Spleen (tissue), 11 donors: Measurements from ENCODE around the gene LRR1. TPM values are rescaled to one million over a fixed set of nuclear protein-coding genes. Genes with fewer than 3 reads are reported as not detected.
"Not testable (repeated sequence)": the region's sequence is repeated elsewhere in the genome, so short reads cannot be mapped to it uniquely, and the experiment has no call there.

Experiments used
- DNase-seq: peaks from one replicate; pipeline ENCODE4 v3.0.0-alpha.2; 2020
- H3K27ac ChIP-seq, 8 donors: fragments of 200-600 bp; sonication (generic) in 7 of 8; 1 replicate in 4 of 8; 2 replicates in 4 of 8; pipeline versions ENCODE4 v1.5.0 to v1.8.0; 2016 to 2021; ENCODE audit warnings: inconsistent platforms in 4 of 8, mild to moderate bottlenecking in 4 of 8, moderate library complexity in 1 of 8
- H3K27me3 ChIP-seq, 7 donors: fragments of 200-600 bp; sonication (generic) in 6 of 7; replicated peaks in 1 of 7; 1 replicate in 4 of 7; 2 replicates in 3 of 7; pipeline versions ENCODE4 v1.5.0 to v1.8.0; 2016 to 2021; ENCODE audit warnings: inconsistent platforms in 3 of 7, mild to moderate bottlenecking in 1 of 7
- H3K36me3 ChIP-seq, 6 donors: fragments of 200-600 bp; sonication (generic) in 5 of 6; 1 replicate in 4 of 6; 2 replicates in 2 of 6; pipeline versions ENCODE4 v1.5.0 to v1.8.0; 2016 to 2021; ENCODE audit warnings: inconsistent platforms in 2 of 6
- H3K4me1 ChIP-seq, 6 donors: fragments of 200-600 bp; sonication (generic) in 5 of 6; 1 replicate in 3 of 6; 2 replicates in 3 of 6; pipeline versions ENCODE4 v1.5.0 to v1.8.0; 2016 to 2021; ENCODE audit warnings: inconsistent platforms in 3 of 6
- H3K4me3 ChIP-seq, 8 donors: fragments of 200-600 bp; sonication (generic) in 7 of 8; 1 replicate in 4 of 8; 2 replicates in 4 of 8; pipeline versions ENCODE4 v1.5.0 to v1.8.0; 2016 to 2021; ENCODE audit warnings: inconsistent platforms in 4 of 8, mild to moderate bottlenecking in 4 of 8, moderate library complexity in 2 of 8
- H3K9me3 ChIP-seq, 8 donors: fragments of 200-600 bp; sonication (generic) in 7 of 8; 1 replicate in 4 of 8; 2 replicates in 4 of 8; pipeline versions ENCODE4 v1.5.0 to v1.8.0; 2016 to 2021; ENCODE audit warnings: inconsistent platforms in 4 of 8
- POLR2A ChIP-seq, 3 donors: fragments of 450-650 bp; IDR thresholded peaks; one replicate each; pipeline ENCODE4 v1.5.1; 2017; ENCODE audit warnings: antibody characterized with exemption in 3 of 3, mild to moderate bottlenecking in 1 of 3
- POLR2AphosphoS5 ChIP-seq, 3 donors: sonication (generic); formaldehyde crosslinking; IDR thresholded peaks; one replicate each; pipeline ENCODE4 v1.5.1; 2017; ENCODE audit warnings: antibody characterized with exemption in 3 of 3
- WGBS, 5 donors: extraction: QIAGEN DNeasy Blood & Tissue Kit in 3 of 5; methylation state at CpG; one replicate each; pipeline versions ENCODE4 v1.1.5 to v1.1.7; 2013 to 2018; 5-methylcytosine and 5-hydroxymethylcytosine counted together
- intact Hi-C: fragments of 100-400 bp; cut with DNase I; formaldehyde crosslinking; loops from one replicate; pipeline ENCODE4 v1.15.0; 2023; ENCODE audit warnings: low total_unique reads
- polyA plus RNA-seq, 3 donors: library from polyadenylated mRNA; stranded (reverse); fragments of 200-250 nt; gene quantifications; one replicate each; pipeline ENCODE4 v1.2.1, GENCODE V29; 2013
- total RNA-seq, 7 donors: library from RNA; depleted of rRNA in 3 of 7; stranded (reverse); fragments of >200 nt in 3 of 7; fragmentation: NEBNext Ultra II Directional in 4 of 7; extraction: Animal tissue kit (Norgen Biotek cat#: 25700) in 4 of 7; gene quantifications; one replicate each; pipeline versions ENCODE4 v1.1.0 to v1.2.1, GENCODE V29; 2016 to 2021
- TF ChIP-seq, protein P1 (sequence below), 11 experiments: fragments of 200-600 bp in 7 of 11; fragments of 450-650 bp in 4 of 11; sonication (generic) in 4 of 11; IDR thresholded peaks in 8 of 11; conservative IDR thresholded peaks in 3 of 11; 1 replicate in 7 of 11; 2 replicates in 4 of 11; pipeline versions ENCODE4 v1.4.0 to v1.8.0; 2016 to 2021; ENCODE audit warnings: antibody characterized with exemption in 11 of 11, inconsistent platforms in 4 of 11, mild to moderate bottlenecking in 1 of 11
- donor health status: healthy with polysubstance abuse.
- donor health status: DM: no; HTN: no; CAD: no; lungs with moderate emphysema.
- donor health status: DM: no; HTN: no; CAD: no.
- donor health status: Bipolar disorder and iron deficiency.
- donor health status: healthy.
- donor health status: DM: no; HTN: no; CAD: no.
- donor health status: DM: yes; HTN: yes; CAD: no.

Gene LRR1
- total and polyA plus RNA-seq, 10 donors: 8.8 to 16.5 (median 11.7) TPM

DNA sequence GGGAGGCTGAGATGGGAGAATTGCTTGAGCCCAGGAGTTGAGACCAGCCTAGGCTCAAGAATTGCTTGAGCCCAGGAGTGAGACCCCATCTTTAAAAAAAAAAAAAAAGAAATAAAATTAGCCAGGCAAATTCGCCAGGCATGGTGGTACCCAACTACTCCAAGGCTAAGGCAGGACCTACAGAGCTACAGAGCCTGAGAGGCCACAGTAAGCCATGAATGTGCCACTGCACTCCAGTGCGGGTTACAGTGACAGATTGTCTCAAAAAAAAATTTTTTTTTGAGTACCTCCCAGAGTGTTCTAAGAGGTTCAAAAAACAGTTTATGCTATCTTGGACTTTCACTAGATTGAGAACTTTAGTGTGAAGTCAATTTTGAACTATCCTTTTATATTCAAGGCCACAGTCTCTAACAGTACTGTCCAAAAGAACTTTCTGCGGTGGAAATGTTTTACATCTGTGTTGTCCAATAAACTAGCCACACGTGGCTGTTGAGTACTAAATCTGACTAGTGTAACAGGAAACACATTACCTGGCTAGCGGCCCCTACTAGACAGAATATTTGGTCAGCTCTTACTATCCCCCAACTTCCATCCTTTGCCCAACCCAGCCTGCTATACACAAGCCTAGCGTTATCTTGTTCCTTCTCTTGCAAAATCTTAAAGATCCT is 19.2 kb downstream of the LRR1 start:
- no peak for DNase-seq
- Histone ChIP-seq H3K36me3 (peaks cover 0 to 56% (median 15%) of the 10 kb centered on the region in 6 donors), H3K9me3 (no peaks in the 10 kb centered on the region), H3K4me3 (no peak overlapping the region), H3K27me3 (no peaks in the 10 kb centered on the region), H3K27ac (no peak overlapping the region), H3K4me1 (peaks cover 23 to 56% (median 45%) of the 10 kb centered on the region in 6 donors)
- TF ChIP-seq, protein P1, sequence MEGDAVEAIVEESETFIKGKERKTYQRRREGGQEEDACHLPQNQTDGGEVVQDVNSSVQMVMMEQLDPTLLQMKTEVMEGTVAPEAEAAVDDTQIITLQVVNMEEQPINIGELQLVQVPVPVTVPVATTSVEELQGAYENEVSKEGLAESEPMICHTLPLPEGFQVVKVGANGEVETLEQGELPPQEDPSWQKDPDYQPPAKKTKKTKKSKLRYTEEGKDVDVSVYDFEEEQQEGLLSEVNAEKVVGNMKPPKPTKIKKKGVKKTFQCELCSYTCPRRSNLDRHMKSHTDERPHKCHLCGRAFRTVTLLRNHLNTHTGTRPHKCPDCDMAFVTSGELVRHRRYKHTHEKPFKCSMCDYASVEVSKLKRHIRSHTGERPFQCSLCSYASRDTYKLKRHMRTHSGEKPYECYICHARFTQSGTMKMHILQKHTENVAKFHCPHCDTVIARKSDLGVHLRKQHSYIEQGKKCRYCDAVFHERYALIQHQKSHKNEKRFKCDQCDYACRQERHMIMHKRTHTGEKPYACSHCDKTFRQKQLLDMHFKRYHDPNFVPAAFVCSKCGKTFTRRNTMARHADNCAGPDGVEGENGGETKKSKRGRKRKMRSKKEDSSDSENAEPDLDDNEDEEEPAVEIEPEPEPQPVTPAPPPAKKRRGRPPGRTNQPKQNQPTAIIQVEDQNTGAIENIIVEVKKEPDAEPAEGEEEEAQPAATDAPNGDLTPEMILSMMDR (IDR thresholded peaks at IDR 0.05 in 8 of 11, conservative IDR thresholded peaks at IDR 0.05 in 3 of 11): no peak
- no peak for TF ChIP-seq POLR2AphosphoS5 (IDR thresholded peaks at IDR 0.05)
- no peak for TF ChIP-seq POLR2A (IDR thresholded peaks at IDR 0.05)
- intact Hi-C loops: no loop called here
- WGBS, 5 donors: 71 to 88% (median 77%) methylated on average over 6 of the region's 6 CpGs

DNA sequence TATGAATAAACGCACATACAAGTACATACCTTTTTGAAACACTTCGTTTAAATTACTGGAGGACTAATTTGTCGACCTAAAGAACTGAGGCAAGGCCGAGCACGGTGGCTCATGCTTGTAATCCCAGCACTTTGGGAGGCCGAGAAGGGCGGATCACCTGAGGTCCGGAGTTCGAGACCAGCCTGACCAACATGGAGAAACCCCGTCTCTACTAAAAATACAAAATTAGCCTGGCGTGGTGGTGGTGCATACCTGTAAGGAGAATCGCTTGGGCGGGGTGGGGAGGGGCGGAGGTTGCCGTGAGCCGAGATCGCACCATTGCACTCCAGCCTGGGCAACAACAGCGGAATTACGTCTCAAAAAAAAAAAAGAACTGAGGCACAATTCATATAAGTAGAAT is 20.5 kb downstream of the LRR1 start:
- H3K27me3 ChIP-seq, intact Hi-C loops, DNase-seq, H3K9me3 ChIP-seq: not testable (repeated sequence)
- Histone ChIP-seq H3K4me1 (peaks cover 36 to 69% (median 58%) of the 10 kb centered on the region in 6 donors), H3K36me3 (peaks cover 0 to 48% (median 15%) of the 10 kb centered on the region in 6 donors), H3K27ac (peak overlapping the region in 6 of 8 donors; percentile 94 to 98 (median 97)), H3K4me3 (peak overlapping the region; percentile 82 to 98 (median 88))
- WGBS, 5 donors: 60 to 79% (median 73%) methylated on average over 19 of the region's 19 CpGs

DNA sequence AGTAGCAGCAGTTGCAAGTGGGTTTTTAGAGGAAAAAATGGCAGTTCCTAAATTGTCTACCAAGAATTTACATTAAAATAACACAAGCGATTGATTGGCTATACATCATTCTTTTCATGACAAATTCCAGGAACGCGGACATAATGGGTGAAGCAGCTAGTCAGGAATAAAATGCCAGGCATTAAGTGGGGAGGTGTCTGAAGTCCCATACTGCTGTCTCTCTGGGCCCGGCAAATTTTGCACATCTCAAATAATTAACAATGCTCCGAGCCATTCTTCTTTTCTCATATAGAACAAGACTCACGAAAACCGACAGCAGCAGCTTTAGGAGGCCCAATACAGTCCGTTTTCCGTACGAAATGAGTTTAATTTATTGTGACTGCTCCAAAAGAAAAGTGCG is 21.0 kb downstream of the LRR1 start:
- WGBS, 5 donors: 0 to 3% (median 2%) methylated on average over 11 of the region's 11 CpGs
- intact Hi-C loops: loop anchor here (10.0 kb wide), 1 partner anchor 215 kb away; no protein-coding TSS in a partner anchor
- H3K27me3 ChIP-seq: no peaks in the 10 kb centered on the region
- peak overlapping the region; percentile 82 to 98 (median 88) for H3K4me3 ChIP-seq
- TF ChIP-seq POLR2AphosphoS5 (IDR thresholded peaks at IDR 0.05) (no peak), POLR2A (IDR thresholded peaks at IDR 0.05) (no peak)
- TF ChIP-seq, protein P1 (IDR thresholded peaks at IDR 0.05 in 8 of 11, conservative IDR thresholded peaks at IDR 0.05 in 3 of 11): no peak
- no peaks in the 10 kb centered on the region for H3K9me3 ChIP-seq
- H3K27ac ChIP-seq: peak overlapping the region; percentile 86 to 98 (median 97)
- peaks cover 0 to 44% (median 15%) of the 10 kb centered on the region in 6 donors for H3K36me3 ChIP-seq
- peaks cover 39 to 74% (median 62%) of the 10 kb centered on the region in 6 donors for H3K4me1 ChIP-seq
- no peak for DNase-seq

DNA sequence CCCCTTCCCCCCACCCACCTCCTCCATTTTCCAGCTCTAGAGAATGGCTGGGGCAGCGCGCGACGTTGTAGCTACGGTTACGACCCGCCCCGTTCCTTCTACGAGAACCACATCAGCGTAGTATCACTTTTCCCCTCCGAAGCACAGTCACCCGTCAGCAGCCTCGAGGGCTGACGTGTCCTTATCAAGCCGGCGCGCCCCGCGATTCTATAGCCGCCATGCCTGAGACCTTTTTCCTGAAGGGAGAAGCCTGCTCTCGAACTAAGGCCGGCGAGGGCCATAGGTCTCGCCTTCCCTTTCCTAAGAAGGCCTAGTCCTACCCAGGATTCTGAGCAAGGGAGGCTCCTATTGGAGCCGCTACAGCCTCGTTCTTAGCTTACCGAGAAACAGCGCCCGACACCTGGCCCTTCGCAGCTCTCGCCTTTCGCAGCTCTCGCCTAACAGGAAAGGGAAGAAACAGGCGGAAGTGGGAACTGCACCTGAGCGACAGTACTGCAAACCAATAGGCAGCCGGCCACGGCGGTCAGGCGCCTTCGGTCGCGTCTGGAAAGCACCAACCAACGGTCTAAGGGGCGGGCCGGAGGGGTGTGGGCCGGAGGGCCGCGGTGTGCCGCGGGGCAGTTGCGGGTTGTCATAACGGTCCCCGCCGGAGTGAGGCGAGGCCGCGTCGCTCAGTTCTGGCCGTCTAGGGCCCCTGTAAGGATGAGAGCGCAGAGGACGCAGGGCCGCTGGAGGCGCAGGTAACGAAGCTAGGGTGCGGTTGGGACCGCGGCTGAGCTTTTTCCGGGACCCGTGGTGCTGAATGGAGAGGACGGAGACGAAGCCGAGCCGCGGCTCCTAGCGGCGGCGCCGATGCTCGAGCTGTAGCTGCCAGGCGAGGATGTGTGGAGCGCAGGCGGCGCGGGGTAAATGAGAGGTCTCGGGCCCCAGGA is 21.7 kb downstream of the LRR1 start, which contains the start of the genes MGAT2 and RPL36AL:
MGAT2 (plus strand) TSS at position 618 of the 932 bp plus-strand sequence. CDS start 470 bp downstream, outside the sequence.
RPL36AL (minus strand) TSS at position 445 of the 932 bp plus-strand sequence. CDS start 1,522 bp downstream, outside the sequence.
- Histone ChIP-seq H3K27ac (peak within 1 kb of the TSS; percentile 86 to 98 (median 97)), H3K36me3 (peaks cover 0 to 39% (median 15%) of the 10 kb centered on the region in 6 donors), H3K27me3 (no peaks in the 10 kb centered on the region), H3K9me3 (no peaks in the 10 kb centered on the region), H3K4me3 (peak within 1 kb of the TSS; percentile 82 to 98 (median 88)), H3K4me1 (peaks cover 39 to 81% (median 68%) of the 10 kb centered on the region in 6 donors)
- DNase-seq: peak; percentile 98
- WGBS, 5 donors: 0 to 1% (median 0%) methylated on average over 58 to 85 of the region's 85 CpGs
- intact Hi-C loops: loop anchor here (10.0 kb wide), 1 partner anchor 214 kb away; no protein-coding TSS in a partner anchor
- peak; percentile 99 for TF ChIP-seq POLR2AphosphoS5 (IDR thresholded peaks at IDR 0.05)
- peak; percentile 71 to 84 (median 76) for TF ChIP-seq POLR2A (IDR thresholded peaks at IDR 0.05)
- TF ChIP-seq, protein P1 (IDR thresholded peaks at IDR 0.05 in 8 of 11, conservative IDR thresholded peaks at IDR 0.05 in 3 of 11): peak in 8 of 11 experiments; percentile 24 to 63 (median 42)
